HG03103 (cell line): ENCODE data around the gene REEP6.

Experiments used
- ATAC-seq: cut with Tn5 transposase; IDR thresholded peaks from one replicate; pipeline ENCODE4 v1.9.1; 2021; ENCODE audit warnings: low read depth; ENCODE audit not compliant: unreplicated experiment

The REEP6 gene

DNA sequence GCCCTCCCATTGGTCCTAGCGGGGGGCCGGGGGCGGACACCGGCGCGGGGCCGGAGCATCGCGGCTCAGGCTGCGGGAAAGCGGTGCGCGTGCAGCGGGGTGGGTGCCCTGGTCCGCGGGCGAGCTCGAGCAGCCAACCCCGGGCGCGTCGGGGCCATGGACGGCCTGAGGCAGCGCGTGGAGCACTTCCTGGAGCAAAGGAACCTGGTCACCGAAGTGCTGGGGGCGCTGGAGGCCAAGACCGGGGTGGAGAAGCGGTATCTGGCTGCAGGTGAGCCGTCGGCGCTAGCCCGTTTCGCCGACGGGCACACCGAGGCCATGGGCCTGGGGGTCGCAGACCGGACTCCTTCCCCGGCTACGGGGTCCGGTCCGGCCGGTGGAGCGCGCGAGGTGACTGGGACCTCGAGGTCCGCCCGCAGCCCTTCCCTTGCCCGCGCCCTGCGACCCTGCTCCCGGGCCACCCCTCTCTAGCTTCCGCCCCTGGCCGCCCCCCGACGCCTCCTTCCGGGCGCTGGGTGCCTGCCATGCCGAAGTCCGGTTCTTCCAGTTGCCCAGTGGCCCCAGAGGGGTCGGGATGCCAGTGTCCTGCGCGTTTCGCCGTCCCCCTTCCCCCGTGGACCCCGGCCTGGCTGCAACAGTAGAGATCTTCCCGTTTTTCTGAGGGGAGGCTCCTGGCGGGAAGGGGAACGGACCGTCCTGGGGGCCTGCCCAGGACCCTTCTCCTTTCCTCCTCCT lies at the start of gene REEP6:
Gene REEP6 (plus strand): TSS at position 68 of the 735 bp plus-strand sequence. CDS start 89 bp downstream, at position 157.
- ATAC-seq: no peak

DNA sequence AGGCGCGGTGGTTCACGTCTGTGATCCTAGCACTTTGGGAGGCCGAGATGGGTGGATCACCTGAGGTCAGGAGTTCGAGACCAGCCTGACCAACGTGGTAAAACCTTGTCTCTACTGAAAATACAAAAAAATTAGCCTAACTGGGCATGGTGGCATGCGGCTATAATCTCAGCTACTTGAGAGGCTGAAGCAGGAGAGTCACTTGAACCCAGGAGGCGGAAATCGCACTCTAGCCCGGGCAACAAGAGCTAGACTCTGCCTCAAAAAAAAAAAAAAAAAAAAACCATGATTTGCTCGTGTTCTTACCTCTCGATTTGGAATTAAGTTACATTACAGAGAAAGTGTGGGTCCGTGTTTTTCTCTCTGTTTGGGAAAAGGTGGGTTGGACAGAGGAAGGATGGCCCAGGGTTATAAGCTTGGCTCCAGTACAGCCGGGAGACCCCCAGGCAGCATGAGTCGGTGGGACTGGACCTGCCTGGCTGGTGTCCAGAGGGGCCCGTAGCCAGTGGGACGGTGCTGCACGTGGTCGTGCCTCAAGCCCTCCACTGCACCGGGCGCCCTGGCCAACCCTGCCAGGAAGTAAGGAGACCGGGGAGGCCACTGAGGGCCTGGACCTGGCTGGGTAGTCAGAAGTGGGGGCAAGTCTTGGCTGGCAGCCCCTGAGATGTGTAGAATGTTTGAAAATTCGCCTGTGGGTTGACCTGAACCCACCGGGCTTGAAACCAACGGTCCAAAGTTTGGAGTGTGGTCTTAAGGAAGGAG lies 49.1 kb upstream of the REEP6 start:
- no peak for ATAC-seq

DNA sequence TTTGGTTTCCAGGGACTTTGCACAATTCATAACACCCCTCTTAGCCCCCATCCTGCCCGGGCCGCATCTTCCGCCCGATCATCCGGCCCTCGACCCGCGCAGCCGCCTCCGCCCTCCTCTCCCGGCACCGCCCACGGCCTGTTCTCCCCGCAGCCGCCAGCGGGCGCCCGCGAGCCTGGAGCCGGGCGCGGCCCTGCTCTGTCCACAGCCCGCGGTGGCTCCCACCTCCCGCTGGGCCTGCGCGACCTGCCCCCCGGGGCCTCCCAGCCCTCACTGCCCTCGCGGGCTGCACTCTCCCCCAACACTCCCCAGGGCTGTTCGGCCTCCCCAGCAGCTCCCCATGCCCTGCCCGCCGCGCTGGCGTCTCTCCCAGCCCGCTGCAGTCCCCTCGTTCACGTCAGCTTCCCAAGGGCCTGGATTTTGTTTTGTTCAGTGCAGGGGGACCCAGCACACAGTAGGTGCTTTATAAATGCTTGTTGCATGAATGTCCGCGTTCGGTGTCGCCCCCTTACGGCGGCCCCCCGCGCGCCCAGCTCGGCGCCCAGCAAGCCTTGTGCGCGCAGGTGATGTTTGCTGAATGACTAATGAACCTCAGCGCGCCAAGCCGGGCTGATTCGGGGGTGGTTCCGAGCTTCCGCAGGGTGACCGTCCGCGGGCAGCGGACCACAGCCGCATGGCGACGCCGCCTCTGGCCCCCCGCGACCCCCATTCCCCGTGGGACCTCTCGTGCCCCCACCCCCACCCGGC lies 45.6 kb upstream of the REEP6 start:
- peak; percentile 51 for ATAC-seq

DNA sequence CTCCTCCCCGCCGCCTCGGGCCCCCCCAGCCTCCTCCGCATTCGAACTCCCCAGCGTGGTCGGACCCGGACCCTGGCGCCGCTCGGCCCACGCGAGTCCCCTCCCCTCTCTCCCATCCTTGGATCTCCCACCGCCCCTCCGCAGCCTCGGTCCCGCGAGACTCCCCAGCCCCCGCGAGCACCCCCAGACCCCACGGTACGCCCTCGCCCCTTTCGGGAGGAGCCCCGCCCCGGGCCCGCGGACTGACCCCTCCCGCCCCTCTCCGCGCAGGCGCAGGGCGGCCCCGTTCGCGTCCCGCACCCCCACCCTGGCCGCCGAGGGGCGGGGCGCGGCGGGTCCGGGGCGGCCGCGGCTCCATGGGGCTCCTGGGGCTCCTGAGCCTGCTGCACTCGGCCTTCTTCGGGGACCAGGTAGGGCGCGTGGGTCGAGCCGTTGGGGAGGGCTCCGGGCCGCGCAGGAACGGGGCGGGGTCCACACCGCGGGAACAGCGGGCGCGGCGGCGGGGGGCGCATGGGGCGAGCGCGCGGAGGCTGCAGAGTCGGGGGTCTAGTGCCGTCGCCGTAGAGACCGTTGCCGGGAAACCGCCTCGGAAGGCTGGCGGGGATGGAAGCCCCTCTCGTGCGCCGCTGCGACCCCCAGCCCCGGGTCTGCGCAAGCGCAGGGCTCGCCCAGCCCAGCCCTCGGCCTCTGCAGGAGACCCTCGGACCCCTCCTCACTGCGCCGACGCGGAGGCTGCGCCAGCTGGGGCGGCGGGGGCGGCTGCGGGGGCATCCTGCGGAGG lies 44.9 kb upstream of the REEP6 start:
- ATAC-seq: no peak

DNA sequence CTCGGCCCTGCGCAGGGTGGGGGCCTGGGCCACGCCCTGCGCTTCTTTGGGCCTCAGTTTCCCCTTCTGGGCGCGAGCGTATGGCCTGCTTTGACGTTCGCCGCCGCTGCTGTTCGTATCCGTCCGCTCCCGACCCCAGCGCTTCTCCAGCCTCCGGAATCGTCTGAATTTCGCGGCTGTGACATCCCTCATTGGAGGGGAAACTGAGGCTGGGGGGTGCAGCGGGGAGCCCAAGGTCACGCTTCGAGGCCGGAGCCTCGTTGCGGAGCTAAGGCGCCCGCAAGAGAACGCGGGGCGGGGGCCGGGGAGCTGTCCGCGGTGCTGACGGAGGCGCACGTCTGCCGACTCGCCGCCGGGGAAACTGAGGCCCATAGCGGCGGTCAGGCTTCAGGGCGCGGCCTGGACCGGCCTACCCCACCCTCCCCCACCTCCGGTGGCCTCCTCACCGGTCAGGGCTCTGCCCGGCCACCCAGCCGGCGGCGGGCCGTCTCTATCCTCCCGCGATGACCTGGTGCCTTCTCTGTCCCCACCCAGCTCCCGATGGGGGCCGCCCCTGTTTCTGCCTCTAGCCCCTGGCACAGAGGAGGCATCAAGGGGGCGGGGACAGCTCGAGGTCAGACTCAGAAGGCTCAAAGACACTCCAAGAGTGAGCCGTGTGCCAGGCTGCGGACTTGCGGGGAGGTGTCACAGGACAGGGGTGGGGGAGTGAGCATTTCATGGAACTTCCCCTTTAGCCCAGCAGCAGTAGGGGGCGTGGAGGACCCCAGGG lies 44.1 kb upstream of the REEP6 start:
- no peak for ATAC-seq

DNA sequence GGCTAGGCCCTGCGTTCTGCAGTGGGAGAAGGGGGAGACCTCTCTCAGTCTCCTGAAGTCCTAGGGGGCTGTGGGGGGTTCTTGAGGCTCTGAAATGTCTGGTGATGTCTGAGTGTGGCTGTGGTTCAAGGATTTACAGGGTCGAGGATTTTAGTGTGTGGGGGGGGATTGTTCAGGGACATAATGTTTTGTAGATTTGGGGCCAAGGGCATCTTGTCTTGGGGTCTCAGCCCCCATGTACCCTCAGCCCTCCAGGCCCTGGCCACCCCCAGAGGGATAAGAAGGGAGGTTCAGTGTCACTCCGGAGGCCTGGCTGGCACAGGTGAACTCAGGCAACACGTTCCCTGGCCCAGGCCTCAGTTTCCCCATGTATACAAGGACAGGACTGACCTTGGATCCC lies 43.5 kb upstream of the REEP6 start:
- ATAC-seq: no peak

DNA sequence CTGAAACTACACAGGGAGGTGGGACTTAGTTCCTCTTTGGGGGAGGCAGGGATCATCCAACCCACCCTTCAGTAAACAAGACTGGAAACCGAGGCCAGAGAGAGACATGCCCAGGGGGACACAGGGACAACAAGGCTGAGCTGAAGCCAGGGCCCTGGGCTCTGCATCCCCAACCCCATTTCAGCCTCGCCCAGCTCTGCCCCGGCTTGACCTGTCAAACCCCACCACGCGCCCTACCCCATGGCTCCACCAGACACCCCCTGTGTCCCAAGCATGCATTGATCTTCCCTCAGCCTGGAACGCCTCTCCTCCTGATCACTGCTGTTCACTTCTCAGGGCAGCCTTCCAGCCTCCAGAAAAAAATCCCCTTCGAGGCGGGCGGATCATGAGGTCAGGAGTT lies 43.0 kb upstream of the REEP6 start:
- no peak for ATAC-seq

DNA sequence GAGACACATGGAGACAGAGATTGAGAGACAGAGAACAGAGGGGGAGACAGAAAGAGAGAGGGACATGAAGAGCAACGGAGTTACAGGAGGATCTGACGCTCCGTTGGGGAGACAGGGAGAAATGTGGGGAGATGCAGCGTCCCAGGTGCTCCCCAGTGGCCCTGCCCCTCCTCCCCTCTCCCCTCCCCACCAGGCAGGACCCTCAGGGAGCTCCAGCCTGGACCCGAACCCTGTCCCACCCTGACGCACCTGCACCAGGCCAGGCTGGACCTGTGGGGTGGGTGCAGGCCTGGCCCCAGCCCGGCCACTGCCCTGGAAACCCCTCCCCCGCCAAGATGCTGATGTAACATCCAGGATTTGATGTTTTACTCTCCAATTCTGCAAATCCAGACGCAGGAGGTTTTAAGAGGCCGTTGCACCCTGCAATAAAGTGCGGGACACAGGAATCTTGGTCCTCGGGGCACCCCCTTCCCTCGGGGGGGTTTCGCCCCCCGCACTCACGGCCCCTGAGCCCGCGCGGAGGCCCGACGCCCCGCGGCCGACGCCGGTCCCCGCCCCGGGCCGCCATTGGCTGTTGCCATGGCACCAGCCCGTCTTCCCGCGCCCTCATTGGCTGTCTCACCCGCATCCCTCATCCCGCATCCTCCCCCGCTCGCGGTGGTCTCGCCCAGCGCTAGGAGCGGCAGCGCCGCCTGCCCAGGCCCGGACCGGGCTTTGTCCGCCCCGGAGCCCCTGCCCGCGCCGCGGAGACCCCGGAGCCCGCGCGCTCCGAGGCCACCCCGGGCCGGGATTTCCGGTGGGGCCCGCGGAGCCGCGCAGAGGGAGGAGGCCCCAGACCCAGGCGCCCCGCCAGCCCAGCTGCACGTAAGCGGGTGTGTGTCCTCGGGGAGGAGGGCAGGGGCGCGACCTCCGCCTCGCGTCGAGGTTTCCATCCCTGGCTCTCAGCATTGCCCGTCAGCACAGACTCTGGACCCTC lies 41.2 kb upstream of the REEP6 start, which contains the start of gene APC2:
Gene APC2 (plus strand): TSS at position 655 of the 976 bp plus-strand sequence. CDS start 2,881 bp downstream, outside the sequence.
- no peak for ATAC-seq

DNA sequence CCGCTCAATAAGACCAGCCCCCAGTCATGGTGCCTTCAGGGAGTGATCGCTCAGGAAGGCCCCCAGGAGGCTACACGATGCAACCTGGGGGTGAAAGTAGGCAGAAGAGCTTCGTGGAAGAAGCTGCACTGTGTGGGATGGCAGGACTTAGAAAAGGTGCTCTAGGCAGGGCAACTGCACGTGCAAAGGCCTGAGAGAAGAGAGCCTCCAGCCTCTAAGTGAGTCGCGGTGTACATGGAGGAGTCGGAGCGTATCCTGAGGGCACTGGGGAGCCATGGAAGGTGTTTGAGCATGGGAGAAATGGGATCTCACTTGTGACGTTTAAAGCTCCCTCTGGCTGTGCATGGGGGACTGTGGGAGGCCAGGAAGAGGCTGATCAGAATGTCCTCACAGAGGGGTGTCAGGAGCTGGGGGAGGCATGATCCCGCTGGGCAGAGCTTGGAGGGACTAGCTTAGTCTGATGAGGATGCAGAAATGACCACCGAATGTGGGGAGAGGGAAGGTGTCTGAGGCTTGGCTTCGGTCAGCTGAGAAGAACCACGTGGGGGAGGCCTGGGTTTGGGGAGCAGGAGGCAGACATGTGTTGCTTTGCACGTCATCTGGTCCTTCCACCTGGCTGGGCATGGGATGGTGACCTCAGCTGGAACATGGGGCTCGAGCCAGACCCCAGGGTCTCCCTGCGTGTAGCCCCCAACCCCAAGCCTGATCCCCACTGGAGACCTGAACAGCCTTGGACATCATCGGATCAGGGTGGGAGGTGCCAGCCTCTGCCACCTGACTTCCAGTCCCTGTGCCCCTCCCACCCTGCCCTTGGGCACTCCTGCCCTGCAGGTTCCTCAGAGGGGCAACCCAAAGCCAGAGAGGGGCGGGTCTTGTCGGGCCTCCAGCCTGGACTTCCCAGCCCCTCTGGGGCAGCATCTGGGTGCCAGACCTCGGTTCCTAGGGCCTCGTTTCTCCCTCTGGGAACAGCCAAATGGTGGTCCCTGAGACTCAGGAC lies 39.9 kb upstream of the REEP6 start:
- ATAC-seq: no peak

DNA sequence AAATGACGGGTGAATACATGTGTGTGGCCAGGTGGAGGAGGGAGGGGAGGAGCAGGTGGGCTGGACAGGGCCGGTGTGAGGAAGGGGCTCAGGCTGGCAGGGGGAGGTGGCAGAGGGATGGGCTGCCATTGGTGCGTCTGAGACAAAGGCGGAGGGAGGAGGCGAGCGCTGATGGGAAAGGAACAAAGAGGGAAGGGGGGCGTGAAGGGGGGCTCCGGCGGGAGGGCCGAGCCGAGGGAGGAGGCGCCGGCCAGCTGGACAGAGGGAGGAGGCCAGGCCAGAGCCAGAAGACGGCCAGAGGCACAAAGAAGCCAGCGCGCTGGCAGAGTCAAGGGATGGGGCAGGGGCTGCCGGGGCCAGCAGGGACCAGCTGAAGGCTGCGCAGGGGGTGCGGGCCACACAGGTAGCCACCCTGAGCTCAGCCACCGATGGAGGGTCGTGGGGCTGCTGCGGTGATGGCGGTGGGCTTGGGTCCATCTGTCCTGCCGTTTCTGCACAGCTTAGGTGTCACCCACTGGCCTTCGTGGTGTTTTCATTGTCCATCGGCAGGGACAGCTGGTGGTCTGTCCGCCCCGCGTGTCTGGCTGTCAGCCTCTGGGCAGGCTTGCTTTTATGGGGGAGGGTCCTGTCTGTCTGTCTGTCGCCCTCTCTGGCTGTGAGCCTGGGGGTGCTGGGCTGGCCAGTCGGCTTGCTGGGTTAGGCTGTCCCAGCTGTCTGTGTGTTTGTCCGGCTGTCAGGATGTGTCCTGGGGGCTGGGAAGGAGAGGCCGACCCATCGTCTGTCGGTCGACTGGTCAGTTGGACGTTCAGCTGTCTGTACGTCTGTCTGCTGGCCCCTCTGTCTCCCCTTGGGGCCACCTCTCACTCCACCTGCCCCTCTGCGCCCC lies 38.8 kb upstream of the REEP6 start:
- no peak for ATAC-seq

DNA sequence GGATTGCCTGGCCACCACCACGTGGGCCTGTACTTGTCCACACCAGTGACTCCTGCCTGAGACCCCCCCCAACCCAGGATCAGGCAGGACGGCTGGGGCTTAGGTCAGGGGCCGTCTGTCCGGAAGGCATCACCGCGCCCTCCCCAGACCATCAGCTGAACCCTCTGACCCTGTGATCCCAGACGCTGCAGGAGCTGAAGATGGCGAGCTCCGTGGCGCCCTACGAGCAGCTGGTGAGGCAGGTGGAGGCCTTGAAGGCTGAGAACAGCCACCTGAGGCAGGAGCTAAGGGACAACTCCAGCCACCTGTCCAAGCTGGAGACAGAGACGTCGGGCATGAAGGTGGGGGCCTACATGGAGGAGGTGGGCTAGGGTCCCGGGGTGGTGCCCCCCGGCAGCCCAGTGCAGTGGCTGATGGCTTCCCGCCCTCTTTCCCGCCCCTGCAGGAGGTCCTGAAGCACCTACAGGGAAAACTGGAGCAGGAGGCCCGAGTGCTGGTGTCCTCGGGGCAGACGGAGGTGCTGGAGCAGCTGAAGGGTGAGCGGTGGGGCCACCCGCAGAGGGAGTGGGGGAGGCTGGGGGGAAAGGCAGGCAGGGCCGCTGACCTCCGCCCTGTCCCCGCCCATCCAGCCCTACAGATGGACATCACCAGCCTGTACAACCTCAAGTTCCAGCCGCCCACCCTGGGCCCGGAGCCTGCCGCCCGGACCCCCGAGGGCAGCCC lies 38.0 kb upstream of the REEP6 start:
- ATAC-seq: no peak

DNA sequence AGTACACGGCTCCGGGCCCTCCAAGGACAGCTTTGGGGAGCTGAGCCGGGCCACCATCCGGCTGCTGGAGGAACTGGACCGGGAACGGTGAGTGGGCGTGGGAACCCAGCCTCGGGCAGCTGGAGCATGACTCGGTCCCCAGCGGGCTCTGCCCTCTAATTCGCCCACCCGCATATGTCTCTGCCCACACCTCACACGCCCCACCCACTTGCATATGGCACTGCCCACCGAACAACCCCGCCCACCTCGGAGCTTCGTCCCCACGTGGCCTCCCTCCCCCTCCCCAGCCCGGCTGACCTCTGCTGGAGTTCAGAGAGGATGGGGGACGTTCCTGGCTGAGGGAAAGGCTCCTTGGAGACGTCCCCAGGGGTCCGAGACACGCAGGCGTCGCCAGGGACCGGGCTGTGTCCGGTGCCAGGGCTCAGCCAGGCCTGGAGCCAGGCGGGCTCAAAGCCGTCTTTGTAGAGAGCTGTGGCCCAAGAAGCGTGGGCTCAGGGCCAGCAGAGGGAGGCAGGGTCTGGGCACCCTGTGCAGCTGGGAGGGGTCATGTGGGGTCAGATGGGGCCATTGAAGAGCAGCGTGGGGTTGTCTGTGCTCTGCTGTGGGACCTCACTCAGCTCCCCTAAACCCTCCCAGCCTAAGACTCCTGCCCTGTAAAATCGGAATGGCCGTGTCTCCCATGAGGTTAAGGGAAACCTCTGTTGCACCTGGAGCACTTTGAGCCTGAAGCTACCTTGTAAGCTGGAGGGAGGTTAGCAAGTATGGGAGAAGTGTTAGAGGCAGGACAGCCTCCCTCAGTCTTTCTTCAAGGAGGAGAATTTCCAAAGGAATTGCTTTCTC lies 37.2 kb upstream of the REEP6 start:
- ATAC-seq: no peak

DNA sequence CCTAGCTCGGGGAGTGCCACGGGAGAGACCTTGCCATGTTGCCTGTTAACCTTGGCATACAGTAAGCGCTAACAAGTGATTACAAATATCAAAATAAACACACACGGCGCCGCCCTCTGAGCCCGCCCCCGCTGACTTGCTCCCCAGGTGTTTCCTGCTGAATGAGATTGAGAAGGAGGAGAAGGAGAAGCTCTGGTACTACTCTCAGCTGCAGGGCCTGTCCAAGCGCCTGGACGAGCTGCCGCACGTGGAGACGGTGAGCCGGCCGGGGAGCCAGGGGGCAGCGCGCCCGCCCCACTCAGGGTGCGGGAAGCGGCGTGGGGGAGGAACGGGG lies 36.0 kb upstream of the REEP6 start:
- no peak for ATAC-seq

DNA sequence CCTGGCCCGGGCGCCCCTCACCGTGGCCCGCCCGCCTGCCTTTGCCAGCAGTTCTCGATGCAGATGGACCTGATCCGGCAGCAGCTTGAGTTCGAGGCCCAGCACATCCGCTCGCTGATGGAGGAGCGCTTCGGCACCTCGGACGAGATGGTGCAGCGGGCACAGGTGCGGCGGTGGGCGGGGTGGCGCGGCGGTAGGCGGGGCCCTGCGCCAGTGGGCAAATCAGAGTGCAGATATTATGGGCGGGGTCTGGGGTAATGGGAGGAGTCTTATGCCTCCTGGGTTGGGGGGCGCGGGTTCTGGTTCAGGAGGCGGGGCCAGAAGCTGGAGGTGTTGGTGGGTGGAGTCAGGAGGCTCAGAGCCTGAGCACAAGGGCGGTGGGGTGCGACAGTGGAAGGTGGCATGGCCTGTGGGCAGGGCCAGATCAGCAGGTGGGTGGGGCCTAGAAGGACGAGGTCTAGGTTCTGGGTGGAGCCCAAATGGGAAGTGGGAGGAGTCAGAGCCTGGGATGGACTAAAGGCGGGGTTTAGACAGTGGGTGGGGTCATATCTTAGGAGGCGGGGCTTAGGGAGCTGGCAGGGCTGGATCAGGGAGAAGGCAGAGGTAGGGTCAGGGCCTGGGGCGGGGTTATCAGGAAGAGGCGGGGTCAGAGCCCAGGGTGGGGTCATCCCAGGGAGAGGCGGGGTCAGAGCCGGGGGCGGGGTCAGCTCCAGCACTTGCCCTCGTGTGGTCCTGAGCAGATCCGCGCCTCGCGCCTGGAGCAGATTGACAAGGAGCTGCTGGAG lies 35.5 kb upstream of the REEP6 start:
- no peak for ATAC-seq
